SU-DHL-6 (cell line): Measurements from ENCODE around the gene TMEM232.

Experiments used
- CTCF ChIP-seq: fragments of 200-600 bp; sonication (generic); IDR thresholded peaks from one replicate; pipeline ENCODE4 v1.5.1; 2017; ENCODE audit warnings: antibody characterized with exemption, mild to moderate bottlenecking, low read length, moderate library complexity; ENCODE audit not compliant: insufficient read depth, poor library complexity, severe bottlenecking
- EZH2phosphoT487 ChIP-seq: fragments of 200-600 bp; sonication (generic), shearing (Covaris generic); conservative IDR thresholded peaks from 2 replicates; pipeline ENCODE4 v1.6.1; 2018; ENCODE audit warnings: mild to moderate bottlenecking, antibody characterized with exemption, low read length, moderate library complexity, mixed read lengths

DNA sequence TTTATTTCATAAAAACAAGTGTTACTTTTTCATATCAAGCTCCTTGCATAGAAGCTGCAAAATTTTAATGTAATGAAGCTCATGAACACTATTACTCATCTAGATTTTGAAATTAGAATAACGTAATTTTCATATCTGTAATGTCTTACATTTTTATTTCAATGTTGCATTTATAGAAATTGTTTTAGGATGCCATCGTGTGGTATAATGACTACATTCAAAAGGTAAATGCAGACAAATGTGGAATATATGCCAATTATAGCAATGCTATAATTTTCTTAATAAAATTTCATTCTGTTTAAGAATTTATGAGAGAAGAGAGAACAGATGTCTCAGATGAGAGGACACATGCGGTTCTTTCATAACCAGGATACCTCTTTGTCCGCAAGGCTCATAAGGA, 230.2 kb downstream of the TMEM232 start:
- no peak for TF ChIP-seq CTCF
- no peak for TF ChIP-seq EZH2phosphoT487
